Islet of Langerhans (tissue), 1 donor: ENCODE data around the gene TCF20.

Experiments used
- FAIRE-seq: peaks from one replicate; lab custom pipeline; 2011; peaks lifted over from hg19 to GRCh38; lab: Jason Lieb, UNC

Gene TCF20

GRCh38 chr22:42270510-42271190 is at the start of gene TCF20:
Gene TCF20, minus strand, starts transcription at chr22:42270653. Its CDS starts 55,348 bp downstream, at chr22:42215305.
- no peak for FAIRE-seq

DNA sequence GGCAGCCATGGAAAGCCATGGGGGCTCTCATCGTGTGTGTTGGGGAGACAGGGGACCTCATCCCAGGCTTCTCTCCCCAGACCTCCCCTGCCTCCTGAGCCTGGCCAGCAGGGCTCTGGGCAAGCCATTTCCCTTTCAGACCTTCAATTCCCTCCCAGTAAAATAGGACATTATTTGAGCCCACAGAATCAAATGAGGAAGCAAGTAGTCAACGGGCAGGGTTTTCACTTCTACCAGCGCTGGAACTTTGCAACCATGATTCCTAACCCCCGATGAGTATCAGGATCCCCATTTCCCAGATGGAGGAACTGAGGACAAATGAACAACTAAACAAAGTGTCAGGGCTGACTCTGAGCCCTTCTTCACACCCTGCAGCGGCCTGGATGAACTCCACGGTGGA is 48.9 kb upstream of the TCF20 start:
- no peak for FAIRE-seq

- FAIRE-seq = no peak
Observed at GRCh38 chr22:42318967-42319366, 48.5 kb upstream of the TCF20 start.

- no peak for FAIRE-seq
Observed at GRCh38 chr22:42317691-42318547, 47.5 kb upstream of the TCF20 start.

DNA sequence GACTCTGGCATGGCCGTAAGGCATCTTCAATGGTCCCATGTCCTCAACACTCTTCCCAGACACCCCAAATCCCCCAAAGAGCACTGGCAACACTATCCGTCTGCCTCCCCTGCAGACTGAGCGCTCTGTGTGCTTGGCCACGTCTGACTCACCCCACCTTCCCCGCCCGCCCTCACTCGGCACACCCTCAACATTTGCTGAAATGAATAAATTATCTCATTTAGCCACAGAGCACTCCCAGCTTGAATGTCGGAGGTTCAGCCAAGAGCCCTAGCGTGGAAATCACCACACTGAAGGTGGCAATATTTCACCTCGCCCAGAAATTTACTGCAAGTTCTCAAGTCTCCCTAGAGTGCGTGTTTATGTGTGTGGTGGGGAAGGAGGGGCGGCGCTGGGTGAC is 46.6 kb upstream of the TCF20 start:
- no peak for FAIRE-seq

DNA sequence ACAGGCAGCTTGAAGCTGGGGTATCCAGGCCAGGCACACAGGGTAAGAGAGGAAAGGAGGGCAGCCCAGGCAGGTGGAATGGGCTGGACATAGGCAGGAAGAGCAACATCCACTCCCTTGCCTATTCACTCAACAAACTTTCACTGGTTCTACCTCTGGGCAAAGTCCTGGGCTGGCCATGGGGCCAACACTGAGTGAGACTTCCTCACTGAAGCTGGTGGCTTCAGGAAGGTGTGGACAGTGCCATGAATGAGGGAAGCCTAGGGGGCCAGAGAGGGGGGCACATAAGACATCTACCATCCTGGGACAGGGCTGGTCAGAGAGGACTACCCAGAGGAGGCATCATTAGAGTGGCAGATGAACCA is 44.9 kb upstream of the TCF20 start:
- FAIRE-seq = no peak

DNA sequence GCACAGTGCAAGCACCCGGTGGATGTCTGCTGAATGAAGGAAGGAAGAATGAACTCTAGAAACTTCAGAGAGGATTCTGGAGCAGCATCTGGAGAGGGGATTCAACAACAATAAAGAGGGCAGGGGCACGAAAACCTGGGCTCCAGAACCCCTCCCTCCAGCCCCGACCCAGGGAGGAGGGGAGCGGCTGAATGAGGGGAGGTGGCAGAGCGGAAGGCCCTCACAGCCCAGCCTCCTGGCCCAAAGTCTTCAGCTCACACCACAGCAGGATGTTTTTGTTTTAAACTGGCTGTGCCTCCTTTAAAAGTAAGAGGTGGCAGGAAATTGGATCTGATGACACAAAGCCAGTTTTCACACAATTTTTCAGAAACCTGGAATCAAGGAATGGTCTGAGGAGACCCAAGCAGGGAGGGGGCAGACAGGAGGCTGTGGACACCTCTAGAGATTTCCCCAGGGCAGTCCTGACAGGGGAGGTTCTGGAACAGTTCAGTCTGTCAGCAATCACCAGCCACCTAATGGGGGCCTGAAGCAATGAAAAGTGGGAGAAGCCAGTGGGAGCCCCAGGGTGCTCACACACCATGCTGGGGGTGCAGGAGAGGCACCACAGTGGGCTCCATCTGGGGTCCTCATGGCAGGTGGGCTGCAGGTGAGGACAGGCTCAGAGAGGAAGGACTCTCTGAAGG is 44.4 kb upstream of the TCF20 start:
- no peak for FAIRE-seq

GRCh38 chr22:42313804-42314581 is 43.5 kb upstream of the TCF20 start:
- no peak for FAIRE-seq

DNA sequence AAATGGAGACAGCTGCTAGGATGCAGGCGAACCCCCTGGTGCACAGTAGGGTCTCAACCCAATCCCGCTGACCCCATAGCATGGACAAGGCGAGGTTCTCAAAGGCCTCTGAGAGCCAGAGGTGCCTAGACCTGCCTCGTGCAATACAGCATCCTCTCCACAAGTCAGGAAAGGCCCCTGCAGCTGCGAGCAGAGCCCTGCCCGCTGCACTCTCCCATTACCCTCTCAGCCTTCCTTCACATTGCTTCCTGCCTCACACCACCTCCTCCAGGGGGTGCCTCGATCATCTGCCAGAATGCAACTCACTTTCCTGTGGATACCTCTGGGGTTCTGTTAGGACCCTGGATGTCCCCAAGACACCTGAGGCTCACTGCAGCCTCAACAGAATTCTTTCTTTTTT is 42.8 kb upstream of the TCF20 start:
- no peak for FAIRE-seq

DNA sequence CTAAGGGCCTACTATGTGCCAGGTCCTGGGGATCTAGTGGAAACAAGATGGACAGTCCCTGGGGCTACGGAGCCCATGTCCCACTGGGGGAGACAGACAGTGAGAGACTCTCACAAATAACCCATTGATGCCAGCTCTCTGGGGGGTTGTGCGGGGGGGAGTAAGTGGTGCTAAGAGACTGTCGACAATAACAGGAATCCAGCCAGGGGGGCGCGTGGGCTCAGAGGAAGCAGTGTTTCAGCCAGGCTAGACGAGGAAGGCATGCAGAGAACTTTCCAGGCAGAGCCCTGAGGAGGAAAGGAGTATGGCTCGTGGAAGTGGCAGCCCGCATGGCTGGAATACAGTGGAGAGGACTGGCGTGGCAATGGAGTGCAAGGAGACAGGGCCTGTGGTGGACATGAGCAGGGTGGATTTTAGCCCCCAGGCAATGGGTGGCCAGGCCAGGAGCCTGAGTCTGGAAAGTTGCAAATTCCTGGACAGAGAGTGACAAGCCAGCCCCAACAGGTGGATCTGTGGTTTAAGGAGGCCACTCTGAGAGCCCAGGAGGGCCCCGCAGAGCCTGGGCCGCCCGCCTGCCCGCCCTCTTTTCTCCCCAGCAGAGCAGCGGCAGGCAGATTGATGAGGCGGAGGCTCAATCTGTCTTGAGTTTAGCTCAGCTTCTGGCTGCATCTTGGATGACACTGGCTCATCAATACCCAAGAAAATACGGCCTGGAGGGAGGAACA is 40.0 kb upstream of the TCF20 start:
- FAIRE-seq = no peak

- no peak for FAIRE-seq
Observed at GRCh38 chr22:42309865-42310264, 39.4 kb upstream of the TCF20 start.

DNA sequence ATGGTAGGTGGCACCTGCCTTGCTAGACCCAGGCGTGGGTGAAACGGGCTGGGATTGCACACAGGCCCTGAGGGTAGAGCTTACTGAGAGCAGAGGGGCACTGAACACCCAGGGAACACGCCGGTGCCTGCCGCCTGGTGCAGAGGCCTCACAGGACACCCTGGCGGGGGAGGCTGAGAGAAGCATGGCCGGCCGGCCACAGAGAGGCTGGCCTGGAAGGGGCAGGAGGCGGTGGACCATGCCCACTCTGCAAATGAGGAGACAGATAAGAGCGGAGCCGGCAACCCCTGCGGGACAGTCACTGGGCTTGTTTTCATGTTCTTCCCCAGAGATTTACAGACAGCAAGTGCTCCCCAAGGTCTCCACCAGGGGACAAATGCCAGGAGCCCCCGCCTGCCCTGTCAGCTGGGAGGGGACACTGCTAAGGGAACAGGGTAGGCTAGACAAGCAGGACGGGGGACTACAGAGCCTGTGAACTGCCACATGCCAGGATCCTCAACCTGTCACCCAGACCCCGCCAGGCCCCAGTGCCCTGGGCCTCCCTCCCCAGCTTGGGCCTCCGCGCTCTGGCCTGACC is 38.5 kb upstream of the TCF20 start:
- FAIRE-seq = no peak

DNA sequence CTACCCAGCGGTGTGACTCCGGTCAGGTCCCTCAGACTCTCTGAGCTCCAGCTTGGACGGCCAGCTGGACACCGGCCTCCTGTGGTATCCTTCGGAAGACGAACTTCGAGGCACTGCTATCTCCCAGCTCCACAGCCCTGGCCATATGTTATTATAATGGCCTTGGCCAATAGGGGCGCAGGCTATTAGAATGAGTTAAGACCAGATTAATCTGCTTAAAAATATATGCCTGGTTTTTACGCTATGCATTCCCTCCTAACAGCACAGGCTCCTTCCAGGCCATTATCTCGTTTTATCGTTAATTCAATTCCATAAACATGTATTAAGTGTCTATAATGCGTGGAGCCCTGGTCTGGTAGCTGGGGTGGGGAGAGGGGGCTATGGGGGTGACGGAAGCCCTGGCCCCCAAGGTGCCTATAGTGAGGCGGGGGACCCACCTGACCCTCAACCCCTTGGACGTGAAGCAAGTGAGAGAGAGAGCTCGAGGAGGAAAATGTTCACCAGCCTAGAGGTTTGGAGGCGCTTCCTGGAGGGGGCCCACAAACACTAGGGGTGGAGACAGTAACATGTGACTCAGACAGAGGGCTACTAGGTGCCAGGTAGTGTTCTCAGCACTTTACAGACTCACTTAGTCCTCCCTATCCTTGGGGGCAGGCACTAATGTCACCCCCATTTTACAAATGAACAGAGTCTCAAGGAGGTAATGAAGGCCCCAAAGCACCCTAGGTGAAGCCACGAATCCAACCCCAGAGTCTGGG is 37.5 kb upstream of the TCF20 start:
- FAIRE-seq = no peak

GRCh38 chr22:42306010-42306409 is 35.6 kb upstream of the TCF20 start:
- FAIRE-seq = no peak

GRCh38 chr22:42304324-42304790 is 33.9 kb upstream of the TCF20 start:
- no peak for FAIRE-seq

- FAIRE-seq = no peak
Observed at GRCh38 chr22:42303396-42304323, 33.2 kb upstream of the TCF20 start.

GRCh38 chr22:42301742-42302102 is 31.3 kb upstream of the TCF20 start:
- FAIRE-seq = no peak

DNA sequence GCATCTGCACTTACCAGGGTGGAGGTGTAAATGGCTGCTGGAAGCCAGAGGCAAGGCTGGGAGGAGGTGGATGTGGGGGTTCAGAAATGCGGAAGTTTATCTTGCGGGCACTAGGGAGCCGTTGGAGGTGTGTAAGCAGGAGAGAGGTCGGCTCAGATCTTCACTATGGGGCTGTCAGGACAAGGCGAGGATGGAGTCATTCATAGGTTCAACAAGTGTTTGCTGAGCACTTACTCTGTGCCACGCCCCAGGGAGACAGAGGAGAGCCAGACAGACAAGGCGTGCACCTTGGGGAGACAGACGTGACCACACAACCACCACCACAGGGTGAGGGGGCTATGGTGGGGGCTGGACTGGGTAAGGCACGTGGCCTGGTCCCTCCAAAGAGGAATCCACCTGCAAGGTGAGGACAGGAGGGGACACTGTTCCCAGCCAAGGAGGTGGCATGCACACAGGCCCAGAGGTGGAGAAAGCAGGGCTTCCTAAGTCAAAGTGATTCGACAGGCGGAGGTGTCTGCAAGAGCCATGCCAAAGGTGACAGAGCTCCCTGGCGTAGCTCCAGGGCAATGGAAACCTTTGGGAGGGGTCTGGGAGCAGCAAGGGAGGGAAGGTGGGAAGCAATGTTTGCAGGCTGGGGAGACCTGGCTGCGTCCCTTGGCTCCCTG is 30.8 kb upstream of the TCF20 start:
- FAIRE-seq = no peak
